Cardiac fibroblast (primary cell): Measurements from ENCODE around the gene DDI2.
"Not testable (repeated sequence)": the region's sequence is repeated elsewhere in the genome, so short reads cannot be mapped to it uniquely, and the experiment has no call there.

Experiments
- DNase-seq, 2 donors: peaks; one replicate each; pipeline versions ENCODE4 v3.0.0 to v3.0.0-alpha.2; 2010; ENCODE audit warnings: low read depth in 2 of 2
- H3K4me3 ChIP-seq, 2 donors: replicated peaks in 1 of 2; 1 replicate in 1 of 2; 2 replicates in 1 of 2; pipeline ENCODE4 v1.5.1; 2011; ENCODE audit warnings: low read depth in 2 of 2, low read length in 2 of 2, mild to moderate bottlenecking in 2 of 2, moderate library complexity in 1 of 2
- CTCF ChIP-seq: IDR thresholded peaks from one replicate; pipeline ENCODE4 v1.5.1; 2011; ENCODE audit warnings: low read depth, mild to moderate bottlenecking, low read length, inconsistent platforms

The DDI2 gene

DNA sequence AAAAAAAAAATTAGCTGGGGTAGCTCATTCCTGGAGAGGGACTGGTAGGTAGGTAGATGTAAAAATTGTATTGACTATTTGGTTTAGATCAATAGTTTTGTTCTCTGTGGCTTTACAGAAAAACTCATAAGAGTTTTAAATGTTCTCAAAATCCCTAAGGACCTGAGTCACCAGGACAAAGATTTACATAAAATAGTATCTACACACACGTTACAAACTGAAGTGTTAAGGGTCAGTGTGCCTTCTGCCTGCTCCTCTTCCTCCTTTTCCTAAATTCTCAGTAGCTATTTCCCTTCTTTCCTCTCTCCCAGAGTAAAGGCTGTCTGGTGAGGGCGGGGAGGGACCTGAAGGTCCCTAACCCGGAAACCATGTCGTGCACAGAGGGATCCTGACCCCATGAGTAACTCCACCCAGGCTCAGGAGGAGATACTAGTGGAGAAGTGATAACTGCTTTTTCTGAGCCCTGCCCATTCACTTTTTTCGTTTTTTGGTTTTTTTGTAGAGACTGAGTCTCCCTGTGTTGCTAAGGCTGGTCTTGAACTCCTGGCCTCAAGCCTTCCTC, 74.9 kb downstream of the DDI2 start:
- peak in 1 of 2 donors; percentile 54 for DNase-seq
- TF ChIP-seq CTCF = no peak
- H3K4me3 ChIP-seq = no peak overlapping the region

- DNase-seq = no peak
- TF ChIP-seq CTCF = no peak
- H3K4me3 ChIP-seq = no peak overlapping the region
Observed at GRCh38 chr1:15693371-15693770, 76.1 kb downstream of the DDI2 start.

DNA sequence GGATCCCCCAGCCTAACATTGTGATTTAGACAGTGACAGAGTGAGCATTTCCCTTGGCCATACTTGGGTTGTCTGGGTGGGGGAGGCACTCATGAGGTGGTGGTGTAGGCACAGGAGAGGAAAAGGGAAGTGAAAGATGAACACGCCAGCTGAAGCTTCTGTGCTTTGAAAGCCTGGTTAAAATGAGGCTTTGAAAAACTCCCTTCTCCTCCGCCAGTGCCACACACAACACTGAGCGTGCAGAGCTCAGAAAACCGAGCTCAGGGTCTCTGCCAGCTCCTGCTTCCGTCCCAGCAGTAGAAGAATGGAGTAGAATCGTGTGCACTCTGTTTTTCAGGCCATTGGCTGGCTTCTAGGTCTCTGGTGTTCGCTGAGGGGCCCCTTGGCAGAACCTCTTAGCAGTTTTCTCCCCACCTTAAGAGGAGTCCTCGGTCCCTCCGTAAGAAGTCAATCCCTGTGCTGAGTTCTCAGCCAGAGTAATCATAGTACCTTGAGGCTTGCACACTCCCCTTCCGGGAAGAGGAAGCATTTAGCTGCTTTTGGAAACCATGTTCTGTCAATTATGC, 79.8 kb downstream of the DDI2 start:
- H3K4me3 ChIP-seq = no peak overlapping the region
- DNase-seq = no peak
- TF ChIP-seq CTCF = no peak

GRCh38 chr1:15698201-15698600, 80.9 kb downstream of the DDI2 start:
- DNase-seq = no peak
- no peak overlapping the region for H3K4me3 ChIP-seq
- no peak for TF ChIP-seq CTCF

DNA sequence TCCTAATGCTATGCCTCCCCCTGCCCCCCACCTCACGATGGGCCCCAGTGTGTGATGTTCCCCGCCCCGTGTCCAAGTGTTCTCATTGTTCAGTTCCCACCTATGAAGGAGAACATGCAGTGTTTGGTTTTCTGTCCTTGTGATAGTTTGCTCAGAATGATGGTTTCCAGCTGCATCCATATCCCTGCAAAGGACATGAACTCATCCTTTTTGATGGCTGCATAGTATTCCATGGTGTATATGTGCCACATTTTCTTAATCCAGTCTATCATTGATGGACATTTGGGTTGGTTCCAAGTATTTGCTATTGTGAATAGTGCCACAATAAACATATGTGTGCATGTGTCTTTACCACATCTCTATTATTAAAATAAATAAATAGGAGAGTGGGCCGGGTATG, 82.1 kb downstream of the DDI2 start:
- not testable (repeated sequence) for DNase-seq, H3K4me3 ChIP-seq

DNA sequence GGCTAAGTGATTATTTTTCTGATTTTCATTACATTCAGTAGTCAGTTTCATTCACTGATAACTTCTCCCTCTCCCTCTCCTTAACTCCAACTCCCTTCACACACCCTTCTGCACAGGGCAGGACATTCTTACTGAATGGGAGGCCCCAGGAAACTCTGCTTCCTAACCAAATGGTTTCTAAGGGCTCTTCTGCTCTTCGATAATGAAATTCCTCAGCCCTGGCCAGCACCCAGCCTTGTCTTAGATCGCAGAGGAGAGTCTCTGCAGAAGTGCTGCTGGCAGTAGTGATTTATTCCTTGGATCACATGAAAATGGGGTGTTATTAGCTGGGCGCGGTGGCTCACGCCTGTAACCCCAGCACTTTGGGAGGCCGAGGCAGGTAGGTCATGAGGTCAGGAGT, 83.2 kb downstream of the DDI2 start:
- no peak for TF ChIP-seq CTCF
- peak in 1 of 2 donors; percentile 86 for DNase-seq
- H3K4me3 ChIP-seq = no peak overlapping the region

DNA sequence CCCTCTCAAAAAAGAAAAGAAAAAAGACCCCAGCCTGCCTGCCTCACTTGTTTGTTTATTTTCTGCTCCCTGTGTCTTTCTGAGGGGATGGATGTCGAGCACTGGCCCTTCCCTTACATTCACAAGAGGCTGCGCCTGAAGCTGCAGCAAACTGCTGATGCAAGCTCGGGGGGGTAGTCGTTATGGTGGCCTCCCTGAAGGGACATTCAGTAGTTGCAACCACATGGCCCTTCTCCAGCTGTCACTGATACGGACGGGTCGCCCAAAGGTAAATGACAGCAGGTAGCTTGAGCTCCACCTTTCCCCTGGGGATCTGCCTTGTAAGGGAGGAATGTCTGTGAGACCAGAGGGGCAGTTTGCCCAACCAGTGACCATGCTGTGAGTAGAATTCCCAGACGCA, 84.5 kb downstream of the DDI2 start:
- H3K4me3 ChIP-seq = no peak overlapping the region
- TF ChIP-seq CTCF = no peak
- DNase-seq = no peak
